HL-60 (cell line): ENCODE data around the gene FLNB.

ENCODE experiments used
- POLR2AphosphoS5 ChIP-seq: IDR thresholded peaks from 2 replicates; pipeline ENCODE4 v1.6.1; 2012; ENCODE audit warnings: low read depth
- TF ChIP-seq, protein P1 (sequence below): IDR thresholded peaks from one replicate; pipeline ENCODE4 v1.5.1; 2011; ENCODE audit warnings: low read length, control low read depth, inconsistent platforms; ENCODE audit not compliant: insufficient read depth
- TF ChIP-seq, protein P2 (sequence below): IDR thresholded peaks from 2 replicates; pipeline ENCODE4 v1.6.1; 2012; ENCODE audit warnings: low read depth; ENCODE audit not compliant: insufficient replicate concordance

DNA sequence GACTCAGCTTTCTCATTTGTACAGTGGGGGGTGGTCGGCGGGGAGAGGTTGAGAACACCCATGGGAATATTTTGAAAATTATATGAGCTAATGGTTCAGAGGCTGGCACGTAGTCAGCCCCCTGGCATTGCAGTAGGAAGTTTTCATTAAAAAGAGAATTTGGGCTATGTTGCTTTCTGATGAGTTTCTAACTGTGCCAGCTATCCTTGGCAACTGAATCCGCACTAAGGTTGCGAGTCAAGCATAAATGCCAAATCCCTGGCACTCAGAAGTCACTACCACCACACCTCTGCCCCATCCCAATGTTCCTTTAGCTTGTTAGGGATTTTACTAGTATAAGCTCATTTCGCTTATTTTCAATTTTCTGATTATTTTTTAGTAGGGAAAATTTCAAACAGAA, 111.0 kb downstream of the FLNB start:
- TF ChIP-seq, protein P1, sequence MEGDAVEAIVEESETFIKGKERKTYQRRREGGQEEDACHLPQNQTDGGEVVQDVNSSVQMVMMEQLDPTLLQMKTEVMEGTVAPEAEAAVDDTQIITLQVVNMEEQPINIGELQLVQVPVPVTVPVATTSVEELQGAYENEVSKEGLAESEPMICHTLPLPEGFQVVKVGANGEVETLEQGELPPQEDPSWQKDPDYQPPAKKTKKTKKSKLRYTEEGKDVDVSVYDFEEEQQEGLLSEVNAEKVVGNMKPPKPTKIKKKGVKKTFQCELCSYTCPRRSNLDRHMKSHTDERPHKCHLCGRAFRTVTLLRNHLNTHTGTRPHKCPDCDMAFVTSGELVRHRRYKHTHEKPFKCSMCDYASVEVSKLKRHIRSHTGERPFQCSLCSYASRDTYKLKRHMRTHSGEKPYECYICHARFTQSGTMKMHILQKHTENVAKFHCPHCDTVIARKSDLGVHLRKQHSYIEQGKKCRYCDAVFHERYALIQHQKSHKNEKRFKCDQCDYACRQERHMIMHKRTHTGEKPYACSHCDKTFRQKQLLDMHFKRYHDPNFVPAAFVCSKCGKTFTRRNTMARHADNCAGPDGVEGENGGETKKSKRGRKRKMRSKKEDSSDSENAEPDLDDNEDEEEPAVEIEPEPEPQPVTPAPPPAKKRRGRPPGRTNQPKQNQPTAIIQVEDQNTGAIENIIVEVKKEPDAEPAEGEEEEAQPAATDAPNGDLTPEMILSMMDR = no peak
- TF ChIP-seq POLR2AphosphoS5 = no peak
- TF ChIP-seq, protein P2, sequence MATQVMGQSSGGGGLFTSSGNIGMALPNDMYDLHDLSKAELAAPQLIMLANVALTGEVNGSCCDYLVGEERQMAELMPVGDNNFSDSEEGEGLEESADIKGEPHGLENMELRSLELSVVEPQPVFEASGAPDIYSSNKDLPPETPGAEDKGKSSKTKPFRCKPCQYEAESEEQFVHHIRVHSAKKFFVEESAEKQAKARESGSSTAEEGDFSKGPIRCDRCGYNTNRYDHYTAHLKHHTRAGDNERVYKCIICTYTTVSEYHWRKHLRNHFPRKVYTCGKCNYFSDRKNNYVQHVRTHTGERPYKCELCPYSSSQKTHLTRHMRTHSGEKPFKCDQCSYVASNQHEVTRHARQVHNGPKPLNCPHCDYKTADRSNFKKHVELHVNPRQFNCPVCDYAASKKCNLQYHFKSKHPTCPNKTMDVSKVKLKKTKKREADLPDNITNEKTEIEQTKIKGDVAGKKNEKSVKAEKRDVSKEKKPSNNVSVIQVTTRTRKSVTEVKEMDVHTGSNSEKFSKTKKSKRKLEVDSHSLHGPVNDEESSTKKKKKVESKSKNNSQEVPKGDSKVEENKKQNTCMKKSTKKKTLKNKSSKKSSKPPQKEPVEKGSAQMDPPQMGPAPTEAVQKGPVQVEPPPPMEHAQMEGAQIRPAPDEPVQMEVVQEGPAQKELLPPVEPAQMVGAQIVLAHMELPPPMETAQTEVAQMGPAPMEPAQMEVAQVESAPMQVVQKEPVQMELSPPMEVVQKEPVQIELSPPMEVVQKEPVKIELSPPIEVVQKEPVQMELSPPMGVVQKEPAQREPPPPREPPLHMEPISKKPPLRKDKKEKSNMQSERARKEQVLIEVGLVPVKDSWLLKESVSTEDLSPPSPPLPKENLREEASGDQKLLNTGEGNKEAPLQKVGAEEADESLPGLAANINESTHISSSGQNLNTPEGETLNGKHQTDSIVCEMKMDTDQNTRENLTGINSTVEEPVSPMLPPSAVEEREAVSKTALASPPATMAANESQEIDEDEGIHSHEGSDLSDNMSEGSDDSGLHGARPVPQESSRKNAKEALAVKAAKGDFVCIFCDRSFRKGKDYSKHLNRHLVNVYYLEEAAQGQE = no peak
